Esophagus squamous epithelium (tissue), 5 donors: Measurements from ENCODE around the gene BOK. TPM values are rescaled to one million over a fixed set of nuclear protein-coding genes. Genes with fewer than 3 reads are reported as not detected.

Experiments used
- DNase-seq: peaks from one replicate; lab custom pipeline; 2025; lab: John Stamatoyannopoulos, UW
- H3K27ac ChIP-seq, 4 donors: fragments of 200-600 bp; sonication (generic); one replicate each; pipeline ENCODE4 v1.5.1; 2016 to 2019; ENCODE audit warnings: mild to moderate bottlenecking in 1 of 4
- H3K27me3 ChIP-seq, 4 donors: fragments of 200-600 bp; sonication (generic); 1 replicate in 3 of 4; 2 replicates in 1 of 4; pipeline versions ENCODE4 v1.5.1 to v1.6.0; 2017 to 2021; ENCODE audit warnings: antibody characterized with exemption in 1 of 4
- H3K36me3 ChIP-seq, 3 donors: fragments of 200-600 bp; sonication (generic); one replicate each; pipeline ENCODE4 v1.5.1; 2016 to 2019
- H3K4me1 ChIP-seq, 3 donors: fragments of 200-600 bp; sonication (generic); one replicate each; pipeline ENCODE4 v1.5.1; 2017 to 2019
- H3K4me3 ChIP-seq, 4 donors: fragments of 200-600 bp; sonication (generic); 1 replicate in 3 of 4; 2 replicates in 1 of 4; pipeline ENCODE4 v1.5.1; 2016 to 2019; ENCODE audit warnings: mild to moderate bottlenecking in 2 of 4, moderate library complexity in 1 of 4
- H3K9me3 ChIP-seq, 3 donors: fragments of 200-600 bp; sonication (generic); one replicate each; pipeline ENCODE4 v1.5.1; 2016 to 2019
- POLR2A ChIP-seq, 4 donors: fragments of 450-650 bp; IDR thresholded peaks; one replicate each; pipeline ENCODE4 v1.6.1; 2017; ENCODE audit warnings: antibody characterized with exemption in 4 of 4, mild to moderate bottlenecking in 4 of 4, moderate library complexity in 3 of 4
- WGBS, 2 donors: methylation state at CpG; one replicate each; pipeline ENCODE4 v1.1.5; 2018; 5-methylcytosine and 5-hydroxymethylcytosine counted together
- intact Hi-C: fragments of 100-400 bp; cut with DNase I; formaldehyde crosslinking; loops from one replicate; pipeline ENCODE4 v1.15.0; 2022
- total RNA-seq, 4 donors: library from RNA; depleted of rRNA; stranded (reverse); fragments of >200 nt; gene quantifications; one replicate each; pipeline ENCODE4 v1.1.0, GENCODE V29; 2016
- TF ChIP-seq, protein P1 (sequence below), 6 experiments: fragments of 450-650 bp in 4 of 6; fragments of 200-600 bp in 2 of 6; sonication (generic) in 2 of 6; IDR thresholded peaks; one replicate each; pipeline ENCODE4 v1.5.1; 2016 to 2019; ENCODE audit warnings: antibody characterized with exemption in 6 of 6, mild to moderate bottlenecking in 4 of 6, moderate library complexity in 4 of 6
- donor health status: DM: yes; HTN: yes; CAD: no.

BOK gene
- total RNA-seq, 4 donors from 2014 or later: 35.5 to 57.1 (median 51.2) TPM

DNA sequence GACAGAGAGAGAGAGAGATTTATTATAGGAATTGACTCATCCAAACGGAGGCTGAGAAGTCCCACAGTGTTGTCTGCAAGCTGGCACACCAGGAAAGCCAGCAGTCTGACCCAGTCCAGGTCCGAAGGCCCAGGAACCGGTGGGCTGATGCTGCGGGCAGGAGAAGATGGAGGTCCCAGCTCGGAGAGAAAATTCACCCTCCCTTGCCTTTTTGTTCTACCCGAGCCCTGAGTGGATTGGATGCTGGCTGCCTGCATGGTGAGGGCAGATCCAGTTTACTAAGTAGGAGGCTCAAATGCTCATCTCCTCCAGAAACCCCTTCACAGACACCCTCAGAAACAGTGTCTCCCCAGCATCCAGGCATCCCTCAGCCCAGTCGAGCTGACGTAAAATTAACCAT is 28.0 kb upstream of the BOK start:
- intact Hi-C loops: no loop called here
- Histone ChIP-seq H3K9me3 (no peaks in the 10 kb centered on the region), H3K4me1 (no peaks in the 10 kb centered on the region), H3K27me3 (peaks cover 0 to 9% (median 0%) of the 10 kb centered on the region in 4 donors), H3K36me3 (no peaks in the 10 kb centered on the region), H3K27ac (no peak overlapping the region), H3K4me3 (no peak overlapping the region)
- no peak for TF ChIP-seq POLR2A (IDR thresholded peaks at IDR 0.05)
- TF ChIP-seq, protein P1, sequence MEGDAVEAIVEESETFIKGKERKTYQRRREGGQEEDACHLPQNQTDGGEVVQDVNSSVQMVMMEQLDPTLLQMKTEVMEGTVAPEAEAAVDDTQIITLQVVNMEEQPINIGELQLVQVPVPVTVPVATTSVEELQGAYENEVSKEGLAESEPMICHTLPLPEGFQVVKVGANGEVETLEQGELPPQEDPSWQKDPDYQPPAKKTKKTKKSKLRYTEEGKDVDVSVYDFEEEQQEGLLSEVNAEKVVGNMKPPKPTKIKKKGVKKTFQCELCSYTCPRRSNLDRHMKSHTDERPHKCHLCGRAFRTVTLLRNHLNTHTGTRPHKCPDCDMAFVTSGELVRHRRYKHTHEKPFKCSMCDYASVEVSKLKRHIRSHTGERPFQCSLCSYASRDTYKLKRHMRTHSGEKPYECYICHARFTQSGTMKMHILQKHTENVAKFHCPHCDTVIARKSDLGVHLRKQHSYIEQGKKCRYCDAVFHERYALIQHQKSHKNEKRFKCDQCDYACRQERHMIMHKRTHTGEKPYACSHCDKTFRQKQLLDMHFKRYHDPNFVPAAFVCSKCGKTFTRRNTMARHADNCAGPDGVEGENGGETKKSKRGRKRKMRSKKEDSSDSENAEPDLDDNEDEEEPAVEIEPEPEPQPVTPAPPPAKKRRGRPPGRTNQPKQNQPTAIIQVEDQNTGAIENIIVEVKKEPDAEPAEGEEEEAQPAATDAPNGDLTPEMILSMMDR (IDR thresholded peaks at IDR 0.05): no peak
- no peak for DNase-seq
- 63 to 66% methylated on average over 8 of the region's 8 CpGs for WGBS, 2 donors

DNA sequence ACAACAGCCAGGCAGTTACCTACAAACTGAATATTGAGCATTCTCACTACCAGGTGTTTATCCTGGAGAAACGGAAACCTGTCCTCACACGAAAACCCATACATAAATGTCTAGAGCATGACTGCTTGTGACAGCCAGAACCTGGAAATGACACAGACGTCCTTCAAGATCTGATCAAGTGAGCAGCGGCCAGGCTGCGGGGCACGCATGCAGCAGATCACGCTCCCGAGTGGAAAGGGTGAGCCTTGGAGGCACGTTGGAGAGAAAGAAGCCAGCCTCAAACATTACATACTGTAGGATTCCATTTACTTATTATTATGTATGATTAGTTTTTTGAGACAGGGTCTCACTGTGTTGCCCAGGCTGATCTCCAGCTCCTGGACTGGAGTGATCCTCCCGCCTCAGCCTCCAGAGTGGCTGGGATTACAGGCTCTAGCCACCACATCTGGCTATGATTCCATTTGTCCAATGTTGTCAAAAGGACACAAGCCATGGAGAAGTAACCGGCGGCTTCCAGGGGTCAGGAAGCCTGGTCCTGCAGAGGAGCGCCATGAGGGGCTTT is 27.3 kb upstream of the BOK start:
- 66 to 88% methylated on average over 5 to 11 of the region's 13 CpGs for WGBS, 2 donors
- Histone ChIP-seq H3K4me3 (no peak overlapping the region), H3K27me3 (peaks cover 0 to 9% (median 0%) of the 10 kb centered on the region in 4 donors), H3K4me1 (no peaks in the 10 kb centered on the region), H3K36me3 (no peaks in the 10 kb centered on the region), H3K27ac (no peak overlapping the region), H3K9me3 (no peaks in the 10 kb centered on the region)
- no peak for DNase-seq
- intact Hi-C loops: no loop called here
- no peak for TF ChIP-seq POLR2A (IDR thresholded peaks at IDR 0.05)
- TF ChIP-seq, protein P1 (IDR thresholded peaks at IDR 0.05): no peak

DNA sequence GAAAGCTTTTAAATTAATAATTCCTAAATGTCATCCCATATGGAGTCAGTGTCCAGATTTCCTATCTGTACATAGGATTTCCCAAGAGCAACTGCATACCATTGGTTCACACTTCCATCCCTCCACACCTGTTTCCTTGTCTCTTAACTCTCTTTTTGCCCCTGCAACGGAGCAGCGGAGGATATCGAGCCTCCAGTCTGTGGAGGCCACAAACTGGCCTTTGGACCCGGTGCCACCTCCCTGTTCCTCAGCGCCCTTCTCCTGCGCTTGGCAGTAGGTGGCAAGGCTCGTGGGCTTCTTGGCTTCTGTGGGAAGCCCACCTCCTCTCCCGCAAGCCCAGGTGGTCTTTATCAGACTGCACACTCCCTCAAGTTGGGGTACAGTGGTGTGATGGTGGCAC is 26.4 kb upstream of the BOK start:
- H3K27me3 ChIP-seq: peaks cover 0 to 9% (median 0%) of the 10 kb centered on the region in 4 donors
- WGBS, 2 donors: 83 to 91% methylated on average over 8 of the region's 8 CpGs
- H3K4me3 ChIP-seq: no peak overlapping the region
- H3K4me1 ChIP-seq: no peaks in the 10 kb centered on the region
- no peaks in the 10 kb centered on the region for H3K36me3 ChIP-seq
- DNase-seq: no peak
- TF ChIP-seq POLR2A (IDR thresholded peaks at IDR 0.05): no peak
- TF ChIP-seq, protein P1 (IDR thresholded peaks at IDR 0.05): no peak
- no peak overlapping the region for H3K27ac ChIP-seq
- intact Hi-C loops: no loop called here
- no peaks in the 10 kb centered on the region for H3K9me3 ChIP-seq

DNA sequence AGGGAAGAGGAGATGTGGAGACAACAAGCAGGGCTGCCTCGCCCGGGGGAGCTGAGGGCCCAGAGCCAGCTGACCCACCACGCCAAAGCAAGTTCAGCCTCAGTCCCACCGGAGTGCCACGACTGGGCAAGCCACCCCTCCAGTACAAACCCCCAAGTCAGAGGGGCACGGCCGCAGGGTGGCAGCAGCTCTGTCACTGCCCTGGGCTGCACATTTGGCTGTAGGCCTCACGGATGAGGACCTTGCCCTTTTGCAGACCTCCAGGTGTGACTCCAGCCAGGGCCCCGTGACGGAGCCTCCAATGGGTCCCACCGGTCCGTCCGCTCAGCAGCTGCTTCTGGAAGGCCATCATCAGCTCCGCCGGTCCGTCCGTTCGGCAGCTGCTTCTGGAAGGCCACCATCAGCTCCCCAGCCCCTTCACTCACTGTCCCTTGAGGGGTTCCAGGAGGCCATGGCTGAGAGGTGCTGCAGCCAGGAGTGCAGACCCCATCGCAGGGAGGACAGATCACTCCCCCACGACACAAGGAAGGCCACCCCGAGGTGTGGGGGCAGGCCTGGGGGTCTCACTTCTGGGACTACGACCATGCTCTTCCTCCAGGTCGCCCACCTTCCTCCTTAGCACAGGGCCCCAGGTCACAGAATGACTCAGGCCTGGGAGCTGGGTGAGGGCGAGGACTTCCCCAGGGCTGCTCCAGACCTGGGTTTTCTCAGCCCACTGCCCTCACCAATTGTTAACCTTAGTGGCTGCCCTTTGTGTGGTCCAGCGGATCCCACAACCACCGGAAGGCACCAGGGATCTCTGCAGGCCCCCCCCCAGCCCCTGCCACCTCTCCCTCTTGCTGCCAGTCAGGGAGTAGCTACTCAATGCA is 25.6 kb upstream of the BOK start:
- no peaks in the 10 kb centered on the region for H3K4me1 ChIP-seq
- peaks cover 0 to 11% (median 0%) of the 10 kb centered on the region in 4 donors for H3K27me3 ChIP-seq
- H3K36me3 ChIP-seq: no peaks in the 10 kb centered on the region
- WGBS, 2 donors: 84 to 91% methylated on average over 11 to 20 of the region's 26 CpGs
- TF ChIP-seq, protein P1 (IDR thresholded peaks at IDR 0.05): no peak
- TF ChIP-seq POLR2A (IDR thresholded peaks at IDR 0.05): no peak
- no peak overlapping the region for H3K4me3 ChIP-seq
- no peaks in the 10 kb centered on the region for H3K9me3 ChIP-seq
- no peak for DNase-seq
- intact Hi-C loops: no loop called here
- no peak overlapping the region for H3K27ac ChIP-seq

DNA sequence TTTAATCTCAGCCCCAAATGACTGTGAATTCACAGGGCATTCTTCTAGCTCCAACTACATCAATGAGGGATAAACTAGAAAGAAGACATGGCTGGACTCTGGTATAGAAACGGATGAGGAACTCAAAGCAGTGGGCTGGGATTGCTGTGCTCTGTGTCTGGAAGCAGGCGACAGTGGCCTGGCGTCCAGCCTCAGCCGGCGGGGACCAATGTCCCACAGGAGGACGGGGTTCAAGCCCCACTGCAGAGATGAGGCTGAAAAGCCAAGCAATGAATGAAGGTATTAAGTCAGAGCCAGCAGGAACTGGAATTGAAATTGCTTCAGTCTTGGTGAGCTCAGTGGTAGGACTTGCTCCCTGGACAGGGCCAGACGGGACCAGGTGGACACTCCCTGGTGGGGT is 24.3 kb upstream of the BOK start:
- Histone ChIP-seq H3K27me3 (peaks cover 0 to 18% (median 0%) of the 10 kb centered on the region in 4 donors), H3K4me1 (no peaks in the 10 kb centered on the region), H3K4me3 (no peak overlapping the region), H3K9me3 (no peaks in the 10 kb centered on the region), H3K27ac (no peak overlapping the region), H3K36me3 (no peaks in the 10 kb centered on the region)
- intact Hi-C loops: no loop called here
- no peak for DNase-seq
- 64 to 100% methylated on average over 1 to 7 of the region's 7 CpGs for WGBS, 2 donors
- no peak for TF ChIP-seq POLR2A (IDR thresholded peaks at IDR 0.05)
- TF ChIP-seq, protein P1 (IDR thresholded peaks at IDR 0.05): no peak
